Suppressor macrophage (primary cell): ENCODE data around the gene GPR84.
A peak's percentile ranks its signal among the peaks of the same experiment; 100 is the strongest.

Experiments used
- DNase-seq, 4 experiments: peaks; one replicate each; pipeline ENCODE4 v3.0.0-alpha.2; 2020 to 2022

GPR84 gene

DNA sequence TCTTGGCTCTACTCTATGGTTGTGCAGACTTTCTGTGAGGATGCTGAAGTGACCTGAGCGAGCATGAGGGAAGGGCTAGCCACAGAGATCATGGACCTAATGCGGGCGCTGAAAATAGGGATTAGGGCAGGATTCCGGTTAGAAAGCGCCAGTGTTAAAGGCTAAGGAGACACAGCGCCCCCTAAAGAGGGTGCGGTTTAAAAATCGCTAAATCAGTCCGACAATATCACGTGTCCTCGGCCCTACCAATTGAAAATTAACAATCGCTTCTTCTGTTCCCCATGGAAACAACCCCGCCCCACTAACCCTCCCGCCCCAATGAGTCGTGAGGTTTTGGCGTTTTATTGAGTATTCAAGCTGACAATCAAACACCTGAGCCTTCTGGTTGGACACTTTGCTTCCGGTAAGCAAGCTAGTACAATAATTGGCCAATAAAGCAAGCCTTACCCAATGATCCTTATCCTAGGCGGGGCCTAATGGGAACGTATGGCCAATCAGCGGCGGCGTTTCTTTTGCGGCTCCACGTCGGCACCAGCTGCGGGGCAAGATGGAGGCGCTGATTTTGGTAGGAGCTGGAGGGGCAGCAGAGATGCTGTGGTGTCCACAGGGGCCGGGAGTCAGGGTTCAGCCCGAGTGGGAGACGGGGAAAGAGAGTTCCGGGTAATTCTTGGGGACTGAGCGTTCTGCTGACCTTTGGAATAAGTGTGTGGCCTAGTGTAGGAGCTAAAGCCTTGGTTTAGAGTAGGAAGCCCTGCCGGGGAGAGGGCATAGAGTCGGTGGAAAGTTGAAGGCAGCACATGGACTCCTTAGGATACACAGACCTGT, 39.5 kb downstream of the GPR84 start, which contains the start of gene COPZ1:
COPZ1 (plus strand) TSS at position 515 of the 825 bp plus-strand sequence; CDS start at position 548, 33 bp downstream.
- DNase-seq: peak; percentile 95 to 99 (median 98)

DNA sequence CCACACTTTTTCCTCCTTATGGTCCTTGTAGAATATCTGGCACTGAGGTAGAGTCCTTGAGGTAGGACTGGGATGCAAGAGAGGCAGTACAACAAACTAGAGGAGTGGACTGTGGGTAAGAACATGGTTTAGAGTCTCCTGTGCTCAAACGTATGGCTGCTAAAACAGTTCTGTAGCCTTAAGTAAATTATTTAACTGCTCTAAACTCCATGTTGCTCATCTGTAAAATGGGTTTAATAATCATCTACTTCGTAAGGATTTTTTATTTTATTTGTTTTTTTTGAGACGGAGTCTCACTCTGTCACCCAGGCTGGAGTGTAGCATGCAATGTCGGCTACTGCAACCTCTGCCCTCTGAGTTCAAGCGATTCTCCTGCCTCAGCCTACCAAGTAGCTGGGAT, 42.9 kb downstream of the GPR84 start:
- DNase-seq: no peak
